ENCODE data around the gene MCF2L2. TPM values are rescaled to one million over a fixed set of nuclear protein-coding genes. Genes with fewer than 3 reads are reported as not detected.
"Not testable (repeated sequence)": the region's sequence is repeated elsewhere in the genome, so short reads cannot be mapped to it uniquely, and the experiment has no call there.

The MCF2L2 gene
- total and polyA plus RNA-seq, 2 donors = 0.44 to 3.6 TPM

- Histone ChIP-seq H3K36me3 (ENCODE audit: insufficient read depth) (no peaks in the 10 kb centered on the region), H3K4me3 (ENCODE audit: low read depth, low read length) (no peak overlapping the region)
These were observed 49.9 kb downstream of the MCF2L2 start for GRCh38 chr3:183378545-183378944.

GRCh38 chr3:183378008-183378407 lies 50.4 kb downstream of the MCF2L2 start:
- H3K36me3 ChIP-seq (ENCODE audit: insufficient read depth) = no peaks in the 10 kb centered on the region
- no peaks in the 10 kb centered on the region for H3K4me1 ChIP-seq (ENCODE audit: insufficient read depth)
- WGBS = 90% methylated on average over 3 of the region's 3 CpGs
- no peak overlapping the region for H3K4me3 ChIP-seq (ENCODE audit: low read depth, low read length)
- DNase-seq (ENCODE audit: extremely low spot score) = no peak
- no peak overlapping the region for H3K27ac ChIP-seq (ENCODE audit: low read depth)

More at GRCh38 chr3:183378545-183378944, 49.9 kb downstream of the MCF2L2 start:
- no peak for DNase-seq (ENCODE audit: extremely low spot score)
- H3K27ac ChIP-seq (ENCODE audit: low read depth) = no peak overlapping the region
- H3K4me1 ChIP-seq (ENCODE audit: insufficient read depth) = no peaks in the 10 kb centered on the region
- 97% methylated on average over 12 of the region's 12 CpGs for WGBS

DNA sequence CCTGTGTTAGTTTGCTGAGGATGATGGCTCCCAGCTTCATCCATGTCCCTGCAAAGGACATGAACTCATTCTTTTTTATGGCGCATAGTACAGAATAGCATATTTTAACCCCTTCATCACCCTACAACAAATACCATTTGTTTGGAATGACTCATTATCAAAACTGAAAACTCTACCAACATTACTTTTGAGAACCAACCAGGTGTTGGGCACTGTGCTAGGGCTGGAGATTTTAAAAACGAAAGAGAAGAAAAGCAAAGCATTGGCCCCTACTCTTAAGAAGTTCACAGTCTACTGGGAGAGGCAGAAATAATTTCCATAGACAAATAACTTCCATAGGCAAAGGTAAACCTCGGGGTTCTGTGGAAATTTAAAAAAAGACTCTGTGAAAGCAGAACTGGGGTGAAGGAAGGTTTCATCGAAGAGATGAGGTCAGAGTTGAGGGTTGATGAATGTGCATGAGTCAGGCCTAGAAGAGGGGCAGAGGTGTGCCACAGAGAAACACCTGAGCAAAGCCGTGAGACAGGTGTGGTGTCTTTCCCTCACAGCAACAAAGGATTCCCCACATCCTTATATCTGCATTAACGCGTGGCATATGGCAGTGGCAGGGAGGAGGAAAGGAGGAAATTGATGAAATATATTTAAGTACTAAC lies 51.0 kb downstream of the MCF2L2 start:
- Histone ChIP-seq H3K4me3 (ENCODE audit: low read depth, low read length) (no peak overlapping the region), H3K27ac (ENCODE audit: low read depth) (no peak overlapping the region), H3K4me1 (ENCODE audit: insufficient read depth) (no peaks in the 10 kb centered on the region), H3K36me3 (ENCODE audit: insufficient read depth) (no peaks in the 10 kb centered on the region)
- WGBS = 79% methylated on average over 7 of the region's 7 CpGs
- DNase-seq (ENCODE audit: extremely low spot score) = no peak

- no peak overlapping the region for H3K4me3 ChIP-seq (ENCODE audit: low read depth, low read length)
- no peaks in the 10 kb centered on the region for H3K4me1 ChIP-seq (ENCODE audit: insufficient read depth)
- DNase-seq (ENCODE audit: extremely low spot score) = no peak
- WGBS = 74% methylated on average over 5 of the region's 5 CpGs
- no peak overlapping the region for H3K27ac ChIP-seq (ENCODE audit: low read depth)
- no peaks in the 10 kb centered on the region for H3K36me3 ChIP-seq (ENCODE audit: insufficient read depth)
These were observed 52.6 kb downstream of the MCF2L2 start for GRCh38 chr3:183375787-183376186.

DNA sequence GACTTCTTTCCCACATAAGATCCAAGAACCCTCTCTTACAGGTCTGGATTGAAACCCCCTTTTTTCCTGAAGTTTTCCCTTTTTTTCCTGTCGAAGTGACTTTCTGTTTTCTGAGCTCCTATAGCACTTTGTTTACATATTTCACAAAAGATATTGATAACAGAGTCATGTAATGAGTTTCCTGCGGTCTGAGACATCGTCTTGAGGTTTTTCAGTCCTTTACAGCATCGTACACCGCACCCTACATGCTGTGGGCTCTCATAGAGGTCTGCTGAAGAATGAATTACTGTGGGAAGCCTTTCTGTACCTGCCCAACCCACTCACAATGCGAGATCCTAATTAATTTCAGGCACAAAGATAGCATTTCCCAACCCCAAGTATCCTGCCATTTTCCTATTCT lies 53.1 kb downstream of the MCF2L2 start:
- 56% methylated on average over 6 of the region's 6 CpGs for WGBS
- no peaks in the 10 kb centered on the region for H3K36me3 ChIP-seq (ENCODE audit: insufficient read depth)
- no peak overlapping the region for H3K4me3 ChIP-seq (ENCODE audit: low read depth, low read length)
- no peak for DNase-seq (ENCODE audit: extremely low spot score)
- no peaks in the 10 kb centered on the region for H3K4me1 ChIP-seq (ENCODE audit: insufficient read depth)
- no peak overlapping the region for H3K27ac ChIP-seq (ENCODE audit: low read depth)

- Histone ChIP-seq H3K4me3 (ENCODE audit: low read depth, low read length) (no peak overlapping the region), H3K27ac (ENCODE audit: low read depth) (no peak overlapping the region), H3K4me1 (ENCODE audit: insufficient read depth) (no peaks in the 10 kb centered on the region), H3K36me3 (ENCODE audit: insufficient read depth) (no peaks in the 10 kb centered on the region)
- no peak for DNase-seq (ENCODE audit: extremely low spot score)
- WGBS = 71% methylated on average over 3 of the region's 3 CpGs
These were observed 55.5 kb downstream of the MCF2L2 start for GRCh38 chr3:183372911-183373310.

- not testable (repeated sequence) for H3K4me1 ChIP-seq (ENCODE audit: insufficient read depth); H3K4me3 ChIP-seq (ENCODE audit: low read depth, low read length); DNase-seq (ENCODE audit: extremely low spot score); H3K27ac ChIP-seq (ENCODE audit: low read depth); H3K36me3 ChIP-seq (ENCODE audit: insufficient read depth)
- 69% methylated on average over 5 of the region's 5 CpGs for WGBS
These were observed 56.8 kb downstream of the MCF2L2 start for GRCh38 chr3:183371600-183371968.

DNA sequence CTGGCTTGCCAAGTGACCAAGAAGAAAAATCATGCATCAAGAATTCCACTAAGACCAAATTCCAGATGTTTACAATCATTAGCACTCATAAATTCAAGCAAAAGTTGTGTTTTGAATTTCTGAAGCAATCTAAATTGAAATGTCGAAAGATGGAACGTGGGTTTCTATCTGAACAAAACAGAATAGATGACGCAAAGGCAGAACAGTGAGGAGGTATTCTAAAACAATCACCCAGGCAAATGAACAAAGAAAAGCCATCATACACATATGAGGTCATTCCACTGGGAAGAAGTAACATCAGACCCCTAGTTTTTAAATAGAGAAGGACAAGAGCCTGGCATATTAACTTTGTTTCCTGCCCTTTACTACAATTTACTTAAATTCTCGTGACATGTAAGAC lies 58.0 kb downstream of the MCF2L2 start:
- no peak overlapping the region for H3K4me3 ChIP-seq (ENCODE audit: low read depth, low read length)
- WGBS = 88% methylated on average over 4 of the region's 4 CpGs
- no peaks in the 10 kb centered on the region for H3K4me1 ChIP-seq (ENCODE audit: insufficient read depth)
- DNase-seq (ENCODE audit: extremely low spot score) = no peak
- H3K36me3 ChIP-seq (ENCODE audit: insufficient read depth) = no peaks in the 10 kb centered on the region
- H3K27ac ChIP-seq (ENCODE audit: low read depth) = no peak overlapping the region

DNA sequence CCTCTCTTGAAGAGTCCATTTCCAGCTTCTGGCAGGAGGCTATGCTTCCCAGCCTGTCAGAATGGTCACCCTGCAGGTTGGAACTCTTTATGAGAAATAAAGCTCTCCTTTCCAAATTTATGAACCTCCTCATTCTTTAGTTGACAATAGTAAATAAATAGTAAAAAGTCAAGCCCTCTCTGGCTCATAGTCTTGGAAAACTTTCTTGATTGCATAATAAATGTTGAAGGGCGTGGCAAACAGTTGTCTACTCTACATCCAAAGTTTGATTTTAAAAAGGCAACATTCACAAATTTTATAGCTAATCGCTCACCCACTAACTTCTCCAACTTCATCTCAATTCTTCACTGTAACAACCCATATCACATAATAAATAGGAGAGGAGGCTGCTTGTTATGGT lies 58.8 kb downstream of the MCF2L2 start:
- no peaks in the 10 kb centered on the region for H3K36me3 ChIP-seq (ENCODE audit: insufficient read depth)
- 78% methylated on average over 2 of the region's 2 CpGs for WGBS

DNA sequence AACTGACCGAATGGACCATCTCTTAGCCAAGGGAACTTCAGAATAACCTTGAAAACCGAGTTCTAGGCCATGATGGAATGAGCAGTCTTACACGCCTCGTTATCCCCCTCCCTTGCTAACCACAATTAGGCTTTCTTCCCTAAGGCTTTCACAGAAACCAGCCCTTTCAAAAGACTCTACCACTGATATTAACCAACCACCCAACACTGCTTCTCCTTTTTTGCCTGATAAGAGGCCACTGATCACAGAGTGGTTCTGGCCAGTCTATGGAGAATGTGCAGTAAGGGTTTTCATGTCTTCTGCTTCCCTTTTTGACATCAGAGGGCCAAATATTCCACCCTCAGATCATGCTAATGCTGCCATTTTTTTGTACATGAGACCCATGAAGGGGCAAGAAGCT lies 59.3 kb downstream of the MCF2L2 start:
- no peak overlapping the region for H3K27ac ChIP-seq (ENCODE audit: low read depth)
- no peaks in the 10 kb centered on the region for H3K4me1 ChIP-seq (ENCODE audit: insufficient read depth)
- DNase-seq (ENCODE audit: extremely low spot score) = no peak
- H3K4me3 ChIP-seq (ENCODE audit: low read depth, low read length) = no peak overlapping the region
- H3K36me3 ChIP-seq (ENCODE audit: insufficient read depth) = no peaks in the 10 kb centered on the region
- WGBS = 89% methylated on average over 4 of the region's 4 CpGs

More for the DNA sequence above, 58.8 kb downstream of the MCF2L2 start:
- Histone ChIP-seq H3K4me1 (ENCODE audit: insufficient read depth) (no peaks in the 10 kb centered on the region), H3K27ac (ENCODE audit: low read depth) (no peak overlapping the region), H3K4me3 (ENCODE audit: low read depth, low read length) (no peak overlapping the region)
- no peak for DNase-seq (ENCODE audit: extremely low spot score)

DNA sequence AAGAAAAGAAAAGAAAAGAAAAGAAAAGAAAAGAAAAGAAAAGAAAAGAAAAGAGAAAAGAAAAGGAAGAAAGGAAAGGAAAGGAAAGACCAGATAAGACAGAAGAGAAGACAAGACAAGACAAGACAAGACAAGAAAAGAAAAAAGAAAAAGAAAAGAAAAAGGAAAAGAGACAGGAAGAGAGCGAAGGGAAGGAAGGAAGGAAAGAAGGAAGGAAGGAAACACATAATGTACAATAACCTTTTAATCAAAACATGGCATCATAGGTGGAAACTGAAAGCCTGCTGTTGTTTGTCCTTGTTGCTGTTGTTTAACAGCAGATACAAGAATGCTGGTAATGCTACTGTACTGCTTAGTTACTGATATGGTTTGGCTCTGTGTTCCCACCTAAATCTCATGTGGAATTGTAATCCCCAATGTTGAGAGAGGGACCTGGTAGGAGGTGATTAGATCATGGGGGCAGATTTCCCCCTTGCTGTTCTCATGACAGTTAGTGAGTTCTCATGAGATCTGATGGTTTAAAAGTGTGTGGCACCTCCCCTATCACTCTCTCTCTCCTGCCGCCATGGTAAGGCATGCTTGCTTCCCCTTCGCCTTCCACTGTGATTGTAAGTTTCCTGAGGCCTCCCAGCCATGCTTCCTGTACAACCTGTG lies 67.3 kb downstream of the MCF2L2 start:
- Histone ChIP-seq H3K27ac (ENCODE audit: low read depth) (no peak overlapping the region), H3K4me1 (ENCODE audit: insufficient read depth) (no peaks in the 10 kb centered on the region), H3K36me3 (ENCODE audit: insufficient read depth) (no peaks in the 10 kb centered on the region), H3K4me3 (ENCODE audit: low read depth, low read length) (no peak overlapping the region)
- WGBS = 88% methylated on average over 3 of the region's 3 CpGs
- no peak for DNase-seq (ENCODE audit: extremely low spot score)

DNA sequence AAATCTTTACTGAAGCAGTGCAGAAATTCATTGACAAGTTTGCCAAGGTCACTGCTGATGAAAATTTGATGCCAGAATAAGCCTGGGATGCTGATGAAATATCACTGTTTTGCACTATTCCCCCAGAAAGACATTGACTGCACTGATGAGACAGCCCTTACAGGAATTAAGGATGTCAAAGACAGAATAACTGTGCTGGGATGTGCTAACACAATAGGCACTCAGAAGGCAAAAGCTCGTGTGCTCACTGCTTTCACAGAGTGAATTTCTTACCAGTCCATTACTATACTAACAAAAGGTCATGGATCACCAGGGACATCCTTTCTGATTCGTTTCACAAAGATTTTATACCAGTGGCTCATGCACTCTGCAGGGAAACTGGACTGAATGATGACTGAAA lies 69.4 kb downstream of the MCF2L2 start:
- no peaks in the 10 kb centered on the region for H3K36me3 ChIP-seq (ENCODE audit: insufficient read depth)
- H3K4me1 ChIP-seq (ENCODE audit: insufficient read depth) = no peaks in the 10 kb centered on the region
- DNase-seq (ENCODE audit: extremely low spot score) = no peak
- H3K4me3 ChIP-seq (ENCODE audit: low read depth, low read length) = no peak overlapping the region
- H3K27ac ChIP-seq (ENCODE audit: low read depth) = no peak overlapping the region
- 50% methylated on average over 2 of the region's 2 CpGs for WGBS

DNA sequence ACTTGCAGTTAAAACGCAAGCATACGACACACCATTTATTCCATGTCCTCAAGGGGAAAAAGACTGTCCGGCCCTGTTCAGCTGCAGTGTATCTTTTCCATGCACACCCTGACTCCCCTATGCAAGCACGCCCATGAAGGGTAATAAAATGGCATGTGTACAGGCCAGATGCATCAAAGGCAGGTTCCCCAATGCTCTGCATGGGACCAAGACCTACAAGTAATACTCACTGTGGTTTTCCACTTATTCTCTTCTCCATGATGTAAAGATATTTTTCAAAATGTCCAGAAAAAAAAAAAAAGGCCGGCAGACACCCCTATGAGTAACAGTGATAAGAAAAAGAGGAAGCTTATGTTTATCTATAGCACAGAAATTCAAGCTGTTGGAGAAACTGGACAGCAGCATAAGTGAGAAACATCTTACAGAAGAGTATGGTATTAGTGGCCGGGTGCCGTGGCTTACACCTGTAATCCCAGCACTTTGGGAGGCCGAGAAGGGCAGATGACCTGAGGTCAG lies 70.8 kb downstream of the MCF2L2 start:
- DNase-seq (ENCODE audit: extremely low spot score) = no peak
- WGBS = 77% methylated on average over 8 of the region's 8 CpGs
- Histone ChIP-seq H3K36me3 (ENCODE audit: insufficient read depth) (no peaks in the 10 kb centered on the region), H3K4me3 (ENCODE audit: low read depth, low read length) (no peak overlapping the region), H3K27ac (ENCODE audit: low read depth) (no peak overlapping the region), H3K4me1 (ENCODE audit: insufficient read depth) (no peaks in the 10 kb centered on the region)

DNA sequence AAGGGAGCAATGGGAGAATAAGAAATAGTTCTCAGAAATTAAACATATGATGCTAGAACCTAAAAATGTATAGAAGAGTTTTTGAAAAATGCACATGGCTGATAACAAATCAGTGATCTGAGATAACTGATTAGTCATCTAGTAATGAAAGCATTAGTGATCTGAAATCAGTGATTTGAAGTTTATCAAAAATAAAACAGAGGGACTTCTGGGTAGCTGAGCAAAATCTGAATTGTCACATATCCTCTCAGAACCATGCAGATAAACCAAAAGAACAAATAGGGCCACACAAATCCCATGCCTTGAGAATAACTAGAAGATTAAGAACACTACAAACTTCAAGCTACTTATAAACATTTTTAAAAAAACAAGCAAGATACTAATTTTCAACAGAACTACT lies 71.5 kb downstream of the MCF2L2 start:
- no peak for DNase-seq (ENCODE audit: extremely low spot score)
- no peak overlapping the region for H3K4me3 ChIP-seq (ENCODE audit: low read depth, low read length)
- H3K36me3 ChIP-seq (ENCODE audit: insufficient read depth) = no peaks in the 10 kb centered on the region
- no peaks in the 10 kb centered on the region for H3K4me1 ChIP-seq (ENCODE audit: insufficient read depth)
- H3K27ac ChIP-seq (ENCODE audit: low read depth) = no peak overlapping the region
